DND-41 (cell line): ENCODE results near the gene GM2A.
A peak's percentile ranks its signal among the peaks of the same experiment; 100 is the strongest.
"Not testable (repeated sequence)": the region's sequence is repeated elsewhere in the genome, so short reads cannot be mapped to it uniquely, and the experiment has no call there.

ENCODE experiments used
- ATAC-seq: fragments of 200-7000 bp; cut with Tn5 transposase; 3 replicates; pipeline ENCODE4 v1.9.1; 2021; ENCODE audit warnings: low read depth; ENCODE audit not compliant: insufficient read depth
- DNase-seq: peaks from one replicate; pipeline ENCODE4 v3.0.0-alpha.2; 2020
- H2AFZ ChIP-seq: 2 replicates; pipeline ENCODE4 v1.6.0; 2012; ENCODE audit warnings: low read depth, low read length
- H3K27ac ChIP-seq: 2 replicates; pipeline ENCODE4 v1.5.1; 2012; ENCODE audit warnings: low read length, inconsistent platforms
- H3K27me3 ChIP-seq: fragments of 200-600 bp; sonication (generic); 2 replicates; pipeline ENCODE4 v1.6.0; 2012; ENCODE audit warnings: low read length, mild to moderate bottlenecking, inconsistent platforms; ENCODE audit not compliant: insufficient read depth, poor library complexity
- H3K36me3 ChIP-seq: 2 replicates; pipeline ENCODE4 v1.5.1; 2012; ENCODE audit warnings: low read length, inconsistent platforms; ENCODE audit not compliant: insufficient read depth
- H3K4me1 ChIP-seq: 2 replicates; pipeline ENCODE4 v1.5.1; 2012; ENCODE audit warnings: mild to moderate bottlenecking, low read length; ENCODE audit not compliant: insufficient read depth
- H3K4me2 ChIP-seq: 2 replicates; pipeline ENCODE4 v1.6.0; 2012; ENCODE audit warnings: mild to moderate bottlenecking, moderate library complexity, low read length, inconsistent platforms; ENCODE audit not compliant: insufficient read depth
- H3K4me3 ChIP-seq, 2 experiments: fragments of 200-600 bp in 1 of 2; shearing (Covaris generic) in 1 of 2; 2 replicates each; pipeline ENCODE4 v1.5.1; 2012 to 2016; ENCODE audit warnings: inconsistent platforms in 2 of 2, low read length in 2 of 2, mild to moderate bottlenecking in 2 of 2, low read depth in 1 of 2, moderate library complexity in 1 of 2
- H3K79me2 ChIP-seq: 2 replicates; pipeline ENCODE4 v1.6.0; 2012; ENCODE audit warnings: low read length, inconsistent platforms; ENCODE audit not compliant: insufficient read depth
- H3K9ac ChIP-seq: 2 replicates; pipeline ENCODE4 v1.6.0; 2012; ENCODE audit warnings: low read depth, mild to moderate bottlenecking, inconsistent platforms, low read length, moderate library complexity
- H3K9me3 ChIP-seq: 2 replicates; pipeline ENCODE4 v1.5.1; 2012; ENCODE audit warnings: low read length, moderate library complexity, mild to moderate bottlenecking, inconsistent platforms; ENCODE audit not compliant: insufficient read depth, severe bottlenecking
- H4K20me1 ChIP-seq: 2 replicates; pipeline ENCODE4 v1.6.0; 2012; ENCODE audit warnings: low read length; ENCODE audit not compliant: insufficient read depth
- EZH2 ChIP-seq: IDR thresholded peaks from 3 replicates; pipeline ENCODE4 v1.6.1; 2012; ENCODE audit warnings: borderline replicate concordance, low read depth, mild to moderate bottlenecking, moderate library complexity, low read length, inconsistent platforms; ENCODE audit not compliant: severe bottlenecking
- TF ChIP-seq, protein P1 (sequence below): IDR thresholded peaks from 2 replicates; pipeline ENCODE4 v1.5.1; 2012; ENCODE audit warnings: borderline replicate concordance, low read length, moderate library complexity, mild to moderate bottlenecking; ENCODE audit not compliant: poor library complexity, severe bottlenecking; ENCODE audit errors: extremely low read depth

Gene GM2A

DNA sequence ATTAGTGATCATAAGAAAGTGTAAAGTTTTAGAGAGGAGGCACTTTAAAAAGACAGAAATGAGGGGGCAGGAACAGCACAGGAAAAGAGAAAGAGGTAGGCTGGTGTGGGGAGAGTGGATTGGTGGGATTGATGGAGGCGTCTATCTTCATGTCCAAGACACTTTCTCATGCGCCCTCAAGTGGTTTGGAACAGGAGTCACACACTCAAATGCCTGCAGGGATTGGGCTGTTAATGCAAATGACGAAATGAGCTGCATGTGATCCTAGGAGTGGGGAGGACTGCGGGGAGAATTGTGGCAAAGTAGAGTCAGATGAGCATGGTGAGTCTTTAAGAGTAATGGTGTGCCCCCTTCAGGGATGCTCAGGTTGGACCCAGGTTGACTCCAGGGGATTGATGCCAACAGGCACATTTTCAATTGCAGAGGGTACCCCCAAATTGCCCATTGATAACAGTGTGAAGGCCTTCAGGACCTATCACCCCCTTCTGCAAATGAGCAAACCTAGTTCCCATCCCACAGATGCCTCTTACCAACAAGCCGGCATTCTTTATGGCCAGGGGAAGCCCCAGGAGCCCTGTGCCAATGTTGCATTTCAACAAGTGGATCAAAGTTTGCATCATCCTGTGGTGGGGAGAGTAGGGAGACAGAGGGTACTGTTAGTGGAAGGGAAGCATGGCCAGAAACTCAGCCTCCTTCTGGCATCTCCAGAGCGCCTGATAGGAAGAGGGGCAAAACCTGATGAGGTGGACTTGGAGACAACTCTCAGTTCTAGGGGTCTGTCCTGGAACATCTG, 45.3 kb downstream of the GM2A start:
- no peak overlapping the region for H2AFZ ChIP-seq

DNA sequence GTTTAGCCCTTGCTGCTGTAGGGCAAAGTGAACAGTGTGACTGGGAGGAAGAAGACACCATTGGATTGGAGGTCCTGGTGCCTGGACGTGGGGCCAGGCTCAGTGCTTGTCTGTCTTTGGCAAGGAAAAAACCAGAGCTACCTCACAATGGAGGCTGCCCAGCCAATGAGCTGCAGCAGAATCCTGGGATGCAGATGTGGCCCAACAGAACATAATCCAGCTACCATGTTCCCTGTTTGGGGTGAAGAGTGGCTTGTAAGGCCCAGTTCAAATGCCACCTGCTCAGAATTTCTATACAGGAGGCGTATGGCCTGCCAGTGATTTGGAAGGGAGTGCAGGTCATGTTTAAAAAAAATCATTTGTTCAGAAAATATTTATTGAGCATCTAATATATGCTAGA, 50.7 kb downstream of the GM2A start, which contains the start of gene SLC36A3:
SLC36A3 (minus strand) TSS at position 101 of the 400 bp plus-strand sequence. CDS start 412 bp downstream, outside the sequence.
- ATAC-seq (no peak), DNase-seq (no peak)
- no peaks in the 10 kb centered on the region for H3K79me2 ChIP-seq
- no peaks in the 10 kb centered on the region for H3K36me3 ChIP-seq
- no peak within 1 kb of the TSS for H3K4me3 ChIP-seq
- TF ChIP-seq EZH2: no peak
- TF ChIP-seq, protein P1, sequence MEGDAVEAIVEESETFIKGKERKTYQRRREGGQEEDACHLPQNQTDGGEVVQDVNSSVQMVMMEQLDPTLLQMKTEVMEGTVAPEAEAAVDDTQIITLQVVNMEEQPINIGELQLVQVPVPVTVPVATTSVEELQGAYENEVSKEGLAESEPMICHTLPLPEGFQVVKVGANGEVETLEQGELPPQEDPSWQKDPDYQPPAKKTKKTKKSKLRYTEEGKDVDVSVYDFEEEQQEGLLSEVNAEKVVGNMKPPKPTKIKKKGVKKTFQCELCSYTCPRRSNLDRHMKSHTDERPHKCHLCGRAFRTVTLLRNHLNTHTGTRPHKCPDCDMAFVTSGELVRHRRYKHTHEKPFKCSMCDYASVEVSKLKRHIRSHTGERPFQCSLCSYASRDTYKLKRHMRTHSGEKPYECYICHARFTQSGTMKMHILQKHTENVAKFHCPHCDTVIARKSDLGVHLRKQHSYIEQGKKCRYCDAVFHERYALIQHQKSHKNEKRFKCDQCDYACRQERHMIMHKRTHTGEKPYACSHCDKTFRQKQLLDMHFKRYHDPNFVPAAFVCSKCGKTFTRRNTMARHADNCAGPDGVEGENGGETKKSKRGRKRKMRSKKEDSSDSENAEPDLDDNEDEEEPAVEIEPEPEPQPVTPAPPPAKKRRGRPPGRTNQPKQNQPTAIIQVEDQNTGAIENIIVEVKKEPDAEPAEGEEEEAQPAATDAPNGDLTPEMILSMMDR: no peak
- no peak within 1 kb of the TSS for H3K27ac ChIP-seq
- H3K9ac ChIP-seq: no peak within 1 kb of the TSS
- H3K9me3 ChIP-seq: no peaks in the 10 kb centered on the region
- no peaks in the 10 kb centered on the region for H3K4me1 ChIP-seq
- H3K27me3 ChIP-seq: peaks cover 18% of the 10 kb centered on the region
- H3K4me2 ChIP-seq: no peak within 1 kb of the TSS
- no peaks in the 10 kb centered on the region for H4K20me1 ChIP-seq
- H2AFZ ChIP-seq: no peak within 1 kb of the TSS

More for the DNA sequence above, 45.3 kb downstream of the GM2A start:
- Histone ChIP-seq H3K27me3 (peaks cover 15% of the 10 kb centered on the region), H3K79me2 (no peaks in the 10 kb centered on the region), H3K4me3 (no peak overlapping the region), H3K9ac (no peak overlapping the region), H3K4me1 (no peaks in the 10 kb centered on the region), H4K20me1 (no peaks in the 10 kb centered on the region), H3K27ac (no peak overlapping the region), H3K4me2 (no peak overlapping the region), H3K36me3 (no peaks in the 10 kb centered on the region), H3K9me3 (no peaks in the 10 kb centered on the region)
- TF ChIP-seq EZH2: no peak
- TF ChIP-seq, protein P1: peak; percentile 62
- ATAC-seq: peak; percentile 85
- DNase-seq: peak; percentile 39

DNA sequence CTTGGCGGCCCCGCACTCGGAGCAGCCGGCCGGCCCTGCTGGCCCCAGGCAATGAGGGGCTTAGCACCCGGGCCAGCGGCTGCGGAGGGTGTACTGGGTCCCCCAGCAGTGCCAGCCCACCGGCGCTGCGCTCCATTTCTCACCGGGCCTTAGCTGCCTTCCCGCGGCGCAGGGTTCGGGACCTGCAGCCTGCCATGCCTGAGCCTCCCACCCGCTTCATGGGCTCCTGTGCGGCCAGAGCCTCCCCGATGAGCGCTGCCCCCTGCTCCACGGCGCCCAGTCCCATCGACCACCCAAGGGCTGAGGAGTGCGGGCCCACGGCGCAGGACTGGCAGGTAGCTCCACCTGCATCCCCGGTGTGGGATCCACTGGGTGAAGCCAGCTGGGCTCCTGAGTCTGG, 56.3 kb downstream of the GM2A start:
- not testable (repeated sequence) for DNase-seq

DNA sequence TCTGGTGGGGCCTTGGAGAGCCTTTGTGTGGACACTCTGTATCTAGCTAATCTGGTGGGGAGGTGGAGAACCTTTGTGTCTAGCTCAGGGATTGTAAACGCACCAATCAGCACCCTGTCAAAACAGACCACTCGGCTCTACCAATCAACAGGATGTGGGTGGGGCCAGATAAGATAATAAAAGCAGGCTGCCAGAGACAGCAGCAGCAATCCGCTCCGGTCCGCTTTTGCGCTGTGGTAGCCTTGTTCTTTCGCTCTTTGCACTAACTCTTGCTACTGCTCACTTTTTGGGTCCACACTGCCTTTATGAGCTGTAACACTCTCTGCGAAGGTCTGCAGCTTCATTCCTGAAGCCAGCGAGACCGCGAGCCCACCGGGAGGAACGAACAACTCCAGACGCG, 56.8 kb downstream of the GM2A start:
- not testable (repeated sequence) for ATAC-seq, H2AFZ ChIP-seq, H3K36me3 ChIP-seq, H3K4me2 ChIP-seq, H3K79me2 ChIP-seq, H3K27ac ChIP-seq, H4K20me1 ChIP-seq, H3K4me3 ChIP-seq, H3K27me3 ChIP-seq, H3K4me1 ChIP-seq, H3K9me3 ChIP-seq, DNase-seq, H3K9ac ChIP-seq

More for the DNA sequence above, 56.3 kb downstream of the GM2A start:
- H3K9ac ChIP-seq, H3K27me3 ChIP-seq, H3K4me1 ChIP-seq, H3K27ac ChIP-seq, H3K4me3 ChIP-seq, ATAC-seq, H3K79me2 ChIP-seq, H4K20me1 ChIP-seq, H3K4me2 ChIP-seq, H3K36me3 ChIP-seq, H2AFZ ChIP-seq, H3K9me3 ChIP-seq: not testable (repeated sequence)
